HG03439 (cell line): Measurements from ENCODE around the gene NSUN7.
"Not testable (repeated sequence)": the region's sequence is repeated elsewhere in the genome, so short reads cannot be mapped to it uniquely, and the experiment has no call there.

Source experiments
- ATAC-seq: cut with Tn5 transposase; IDR thresholded peaks from one replicate; pipeline ENCODE4 v1.9.1; 2021; ENCODE audit warnings: mild to moderate bottlenecking, moderate library complexity; ENCODE audit not compliant: unreplicated experiment

Gene NSUN7

GRCh38 chr4:40749717-40750460 lies at the start of gene NSUN7:
TSS of gene NSUN7 (plus strand) at chr4:40749955. CDS start at chr4:40750694, 739 bp downstream.
- no peak for ATAC-seq

- no peak for ATAC-seq
Measured at GRCh38 chr4:40702137-40702799, 47.5 kb upstream of the NSUN7 start.

GRCh38 chr4:40702800-40703151 lies 47.0 kb upstream of the NSUN7 start:
- no peak for ATAC-seq

- ATAC-seq: no peak
Measured at GRCh38 chr4:40704073-40704472, 45.7 kb upstream of the NSUN7 start.

- no peak for ATAC-seq
Measured at GRCh38 chr4:40710484-40711254, 39.1 kb upstream of the NSUN7 start.

- not testable (repeated sequence) for ATAC-seq
Measured at GRCh38 chr4:40713001-40713400, 36.8 kb upstream of the NSUN7 start.

GRCh38 chr4:40713798-40714197 lies 36.0 kb upstream of the NSUN7 start:
- ATAC-seq: no peak

GRCh38 chr4:40718586-40718985 lies 31.2 kb upstream of the NSUN7 start:
- ATAC-seq: no peak

GRCh38 chr4:40719008-40719623 lies 30.6 kb upstream of the NSUN7 start:
- no peak for ATAC-seq

GRCh38 chr4:40720351-40720750 lies 29.4 kb upstream of the NSUN7 start:
- no peak for ATAC-seq

GRCh38 chr4:40720916-40721315 lies 28.8 kb upstream of the NSUN7 start:
- no peak for ATAC-seq

GRCh38 chr4:40721730-40722171 lies 28.0 kb upstream of the NSUN7 start:
- ATAC-seq: no peak

GRCh38 chr4:40722576-40723161 lies 27.1 kb upstream of the NSUN7 start:
- ATAC-seq: peak; percentile 47

GRCh38 chr4:40723728-40724127 lies 26.0 kb upstream of the NSUN7 start:
- ATAC-seq: no peak

GRCh38 chr4:40728333-40728732 lies 21.4 kb upstream of the NSUN7 start:
- ATAC-seq: no peak

GRCh38 chr4:40729555-40729954 lies 20.2 kb upstream of the NSUN7 start:
- ATAC-seq: no peak

GRCh38 chr4:40730091-40730679 lies 19.6 kb upstream of the NSUN7 start:
- no peak for ATAC-seq

- no peak for ATAC-seq
Measured at GRCh38 chr4:40731361-40731760, 18.4 kb upstream of the NSUN7 start.

GRCh38 chr4:40731792-40732245 lies 17.9 kb upstream of the NSUN7 start:
- ATAC-seq: no peak

- no peak for ATAC-seq
Measured at GRCh38 chr4:40733752-40734151, 16.0 kb upstream of the NSUN7 start.
